NT2/D1 (cell line): ENCODE data around the gene HYDIN.
"Not testable (repeated sequence)": the region's sequence is repeated elsewhere in the genome, so short reads cannot be mapped to it uniquely, and the experiment has no call there.

Experiments used
- DNase-seq: peaks from one replicate; pipeline ENCODE4 v3.0.0-alpha.2; 2011; ENCODE audit warnings: low read depth, low spot score
- H3K27me3 ChIP-seq: 2 replicates; pipeline ENCODE4 v1.6.0; 2011; ENCODE audit warnings: mild to moderate bottlenecking; ENCODE audit not compliant: insufficient read length, insufficient read depth
- H3K36me3 ChIP-seq: 2 replicates; pipeline ENCODE4 v1.6.1; 2011; ENCODE audit warnings: mild to moderate bottlenecking, low read length, mixed read lengths; ENCODE audit not compliant: insufficient read depth, insufficient read length
- H3K4me1 ChIP-seq: 2 replicates; pipeline ENCODE4 v1.5.1; 2011; ENCODE audit not compliant: insufficient read depth, insufficient read length
- H3K4me3 ChIP-seq: 2 replicates; pipeline ENCODE4 v1.5.1; 2011; ENCODE audit warnings: low read depth; ENCODE audit not compliant: insufficient read length
- H3K9ac ChIP-seq: 2 replicates; pipeline ENCODE4 v1.6.0; 2011; ENCODE audit warnings: low read depth; ENCODE audit not compliant: insufficient read length
- H3K9me3 ChIP-seq: 2 replicates; pipeline ENCODE4 v1.5.1; 2011; ENCODE audit warnings: mild to moderate bottlenecking, low read length; ENCODE audit not compliant: insufficient read depth

HYDIN gene

DNA sequence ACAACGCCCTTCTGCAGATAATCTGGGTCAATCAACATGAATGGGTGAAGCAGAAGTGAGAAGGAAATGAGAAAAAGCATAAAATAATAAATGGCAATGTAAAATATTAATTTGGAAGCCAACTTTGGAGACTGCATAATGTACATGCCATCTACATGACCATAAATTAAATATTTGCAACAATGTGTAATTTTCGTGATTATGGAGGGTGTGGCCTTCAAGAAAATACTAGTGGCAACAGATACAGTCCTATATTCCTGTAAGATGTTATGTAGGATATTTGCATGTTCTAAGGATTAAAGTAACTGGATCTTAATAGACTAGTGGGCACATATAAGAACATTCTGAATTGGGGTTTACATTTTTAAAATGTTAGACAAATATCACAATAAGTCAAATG lies 78.9 kb downstream of the HYDIN start:
- not testable (repeated sequence) for H3K27me3 ChIP-seq, DNase-seq, H3K4me1 ChIP-seq, H3K36me3 ChIP-seq, H3K9ac ChIP-seq, H3K9me3 ChIP-seq, H3K4me3 ChIP-seq

DNA sequence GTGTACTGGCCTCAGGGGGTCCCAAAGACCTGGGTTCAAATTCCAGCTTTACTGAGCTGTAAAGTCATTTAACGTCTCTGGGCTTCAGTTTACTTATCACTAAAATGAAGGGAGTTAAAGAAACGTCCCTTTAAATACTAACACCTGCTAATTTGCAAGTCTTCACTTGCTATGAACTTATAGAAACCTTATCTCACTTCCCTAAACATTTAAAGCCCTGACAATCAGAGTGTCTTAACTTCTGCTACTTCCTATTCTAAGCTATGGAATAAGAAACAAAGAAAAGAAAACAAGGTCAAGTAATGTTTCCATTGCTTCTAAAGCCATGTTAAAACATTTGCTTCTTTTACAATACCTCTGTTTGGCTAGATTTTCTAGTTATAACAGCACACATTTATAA lies 87.3 kb downstream of the HYDIN start:
- H3K9me3 ChIP-seq, H3K27me3 ChIP-seq, H3K4me1 ChIP-seq, H3K9ac ChIP-seq, H3K36me3 ChIP-seq, DNase-seq, H3K4me3 ChIP-seq: not testable (repeated sequence)

DNA sequence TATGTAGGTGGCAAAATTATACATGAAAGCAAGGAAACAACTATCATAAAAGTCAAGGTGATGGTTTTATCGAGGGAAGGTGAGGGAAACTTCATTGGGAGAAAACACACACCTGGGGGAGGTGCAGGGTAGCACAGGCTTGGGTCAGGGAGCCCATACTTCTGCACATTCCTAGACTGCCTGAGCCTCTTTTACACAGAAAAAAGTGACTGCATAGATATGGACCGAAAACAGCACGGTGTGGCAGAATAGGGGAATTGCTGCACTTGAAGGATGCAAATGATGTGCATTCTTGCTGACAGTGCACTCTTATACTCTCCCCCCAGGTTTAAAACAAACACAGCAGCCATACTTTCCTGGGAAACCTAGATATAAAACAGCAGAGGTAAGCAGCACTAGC lies 120.0 kb downstream of the HYDIN start:
- H3K4me3 ChIP-seq, H3K36me3 ChIP-seq, H3K27me3 ChIP-seq, H3K9me3 ChIP-seq, H3K9ac ChIP-seq, DNase-seq, H3K4me1 ChIP-seq: not testable (repeated sequence)

DNA sequence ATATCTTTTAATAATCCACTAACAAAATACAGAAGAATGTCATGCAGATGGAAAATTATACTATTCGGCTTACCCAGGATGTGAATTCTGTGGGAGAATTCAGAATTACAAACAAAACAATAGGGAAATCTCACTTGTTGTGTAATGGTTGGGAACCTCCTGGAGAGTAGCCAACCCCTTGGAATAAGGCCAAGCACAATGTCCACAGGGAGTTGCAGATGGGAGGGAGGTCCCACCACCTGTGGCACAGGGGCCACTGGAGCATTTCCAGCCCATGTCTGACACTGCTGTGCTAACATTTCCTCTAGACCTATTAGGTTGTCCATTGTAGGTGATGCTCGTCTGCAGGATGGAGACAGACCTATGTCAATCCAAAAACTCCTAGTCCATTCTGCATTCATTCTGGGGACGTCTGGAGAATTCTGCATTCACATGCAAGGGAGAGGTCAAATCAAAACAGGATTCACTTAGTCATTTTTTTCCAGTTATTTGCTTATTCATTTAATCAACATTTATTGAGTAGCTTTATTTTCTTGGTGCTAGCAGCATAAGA lies 120.8 kb downstream of the HYDIN start:
- not testable (repeated sequence) for H3K4me1 ChIP-seq

DNA sequence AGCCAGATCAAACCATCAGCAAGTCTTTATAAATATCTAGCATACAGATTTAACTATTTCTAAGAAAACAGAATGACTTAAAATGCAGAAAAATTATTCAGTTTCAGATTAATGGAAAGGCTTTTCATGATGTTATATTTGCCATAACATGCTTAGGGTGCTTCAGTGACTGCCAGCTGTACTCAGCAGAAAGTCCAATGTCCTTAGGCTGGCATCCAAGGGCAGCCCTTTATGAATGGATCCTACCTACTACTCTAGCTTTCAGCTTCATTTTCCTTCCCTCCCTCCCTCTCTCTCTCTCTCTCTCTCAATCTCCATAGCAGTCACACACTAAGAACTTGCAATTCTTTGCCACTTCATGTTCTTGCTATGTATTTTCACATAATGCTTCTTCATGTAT lies 124.6 kb downstream of the HYDIN start:
- not testable (repeated sequence) for H3K27me3 ChIP-seq, DNase-seq

More for the DNA sequence above, 120.8 kb downstream of the HYDIN start:
- not testable (repeated sequence) for H3K4me3 ChIP-seq, H3K9ac ChIP-seq, H3K27me3 ChIP-seq, H3K9me3 ChIP-seq, H3K36me3 ChIP-seq, DNase-seq

DNA sequence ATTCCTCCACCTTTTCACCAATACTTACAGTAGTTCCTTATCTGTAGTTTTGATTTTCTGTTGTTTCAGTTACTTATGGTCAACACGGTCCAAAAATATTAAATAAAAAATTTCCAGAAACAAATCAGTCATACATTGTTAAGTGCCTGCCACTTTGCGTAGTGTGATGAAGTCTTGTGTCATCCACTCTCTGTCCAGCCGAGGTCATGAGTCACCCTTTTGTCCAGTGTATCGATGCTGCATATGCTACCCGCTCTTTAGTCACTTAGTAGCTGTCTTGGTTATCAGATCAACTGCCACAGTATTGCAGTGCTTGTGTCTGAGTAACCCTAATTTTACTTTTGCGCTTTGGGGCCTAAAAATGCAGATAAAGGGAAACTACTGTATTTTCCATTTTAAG lies 146.9 kb downstream of the HYDIN start:
- H3K4me1 ChIP-seq, H3K9ac ChIP-seq, H3K9me3 ChIP-seq, DNase-seq, H3K27me3 ChIP-seq, H3K4me3 ChIP-seq, H3K36me3 ChIP-seq: not testable (repeated sequence)

More for the DNA sequence above, 124.6 kb downstream of the HYDIN start:
- not testable (repeated sequence) for H3K9me3 ChIP-seq, H3K36me3 ChIP-seq, H3K4me1 ChIP-seq, H3K9ac ChIP-seq, H3K4me3 ChIP-seq

DNA sequence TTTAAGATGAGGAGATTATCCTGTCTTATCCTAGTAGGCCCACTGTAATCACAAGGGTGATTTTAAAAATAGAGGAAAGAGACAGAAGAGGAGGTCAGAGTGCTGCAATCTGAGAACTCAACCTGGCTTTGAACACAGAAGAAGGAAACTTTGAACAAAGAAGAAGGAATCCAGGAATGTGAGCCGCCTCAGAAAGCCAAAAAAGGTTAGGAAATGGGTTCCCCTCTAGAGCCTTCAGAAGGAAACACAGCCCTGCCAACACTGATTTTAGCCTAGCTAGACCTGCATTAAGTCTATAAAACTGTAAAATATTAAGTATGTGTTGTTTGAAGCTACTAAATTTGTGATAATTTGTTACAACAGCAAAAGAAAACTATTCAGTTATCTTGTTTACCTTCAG lies 149.7 kb downstream of the HYDIN start:
- H3K9ac ChIP-seq, H3K4me3 ChIP-seq, H3K4me1 ChIP-seq, H3K27me3 ChIP-seq, H3K36me3 ChIP-seq, H3K9me3 ChIP-seq, DNase-seq: not testable (repeated sequence)

DNA sequence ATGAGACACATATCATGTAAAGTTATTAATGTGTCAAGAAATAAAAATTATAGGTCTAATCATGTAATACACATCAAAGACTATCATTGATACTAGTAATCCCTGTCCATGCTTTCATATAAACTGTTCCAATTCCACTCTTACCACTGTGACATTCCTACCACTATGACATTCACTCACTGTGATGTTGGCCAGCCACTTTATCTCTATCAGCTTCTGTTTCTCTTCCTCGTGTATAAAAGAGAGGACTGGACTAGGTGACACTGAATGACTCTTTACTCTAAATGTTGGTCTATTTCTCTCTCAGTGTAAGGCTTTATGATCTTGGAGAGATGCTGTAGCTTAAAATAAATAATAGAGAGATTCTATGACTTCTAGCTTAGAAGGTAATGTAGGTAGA lies 150.3 kb downstream of the HYDIN start:
- not testable (repeated sequence) for H3K27me3 ChIP-seq, H3K36me3 ChIP-seq, H3K4me3 ChIP-seq, H3K4me1 ChIP-seq, H3K9ac ChIP-seq, DNase-seq, H3K9me3 ChIP-seq

DNA sequence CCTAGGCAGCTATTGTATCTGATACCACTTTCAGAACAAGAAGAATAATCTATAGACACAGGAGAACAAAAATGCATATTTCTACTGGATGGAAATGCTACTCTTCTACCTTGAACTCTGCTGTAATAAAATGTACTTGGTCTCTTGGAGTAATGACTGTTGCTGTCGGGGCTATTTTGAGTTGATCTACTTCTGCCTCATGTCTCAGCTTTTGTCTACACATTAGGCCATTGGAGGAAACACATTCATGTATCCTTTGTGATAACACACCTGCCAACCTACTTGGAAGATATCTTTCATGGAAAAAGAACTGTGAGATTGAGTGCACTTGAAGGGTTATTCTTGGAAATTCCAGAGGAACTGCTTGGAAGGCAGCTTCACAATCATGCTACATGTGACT lies 159.9 kb downstream of the HYDIN start:
- H3K4me3 ChIP-seq, H3K4me1 ChIP-seq, DNase-seq, H3K9ac ChIP-seq, H3K36me3 ChIP-seq, H3K27me3 ChIP-seq, H3K9me3 ChIP-seq: not testable (repeated sequence)

DNA sequence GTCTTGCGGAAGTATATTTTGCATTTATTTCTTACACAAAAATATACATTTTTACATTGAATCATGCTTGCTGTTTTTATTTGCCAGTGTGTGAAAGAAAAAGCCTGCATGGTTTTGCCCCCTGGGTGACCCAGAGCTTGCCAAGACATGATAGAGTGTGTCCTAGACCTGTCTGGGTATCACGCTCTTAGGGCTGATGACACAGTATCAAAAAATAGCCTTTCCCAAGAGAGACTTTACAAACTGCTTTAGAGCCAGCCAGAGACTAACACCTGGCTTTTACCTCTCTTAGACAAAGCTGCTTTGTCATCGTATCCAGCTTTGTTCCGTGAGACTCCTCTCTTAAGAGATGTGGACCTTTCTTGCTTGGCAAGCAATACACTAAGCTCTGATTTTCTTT lies 160.7 kb downstream of the HYDIN start:
- not testable (repeated sequence) for H3K9me3 ChIP-seq

DNA sequence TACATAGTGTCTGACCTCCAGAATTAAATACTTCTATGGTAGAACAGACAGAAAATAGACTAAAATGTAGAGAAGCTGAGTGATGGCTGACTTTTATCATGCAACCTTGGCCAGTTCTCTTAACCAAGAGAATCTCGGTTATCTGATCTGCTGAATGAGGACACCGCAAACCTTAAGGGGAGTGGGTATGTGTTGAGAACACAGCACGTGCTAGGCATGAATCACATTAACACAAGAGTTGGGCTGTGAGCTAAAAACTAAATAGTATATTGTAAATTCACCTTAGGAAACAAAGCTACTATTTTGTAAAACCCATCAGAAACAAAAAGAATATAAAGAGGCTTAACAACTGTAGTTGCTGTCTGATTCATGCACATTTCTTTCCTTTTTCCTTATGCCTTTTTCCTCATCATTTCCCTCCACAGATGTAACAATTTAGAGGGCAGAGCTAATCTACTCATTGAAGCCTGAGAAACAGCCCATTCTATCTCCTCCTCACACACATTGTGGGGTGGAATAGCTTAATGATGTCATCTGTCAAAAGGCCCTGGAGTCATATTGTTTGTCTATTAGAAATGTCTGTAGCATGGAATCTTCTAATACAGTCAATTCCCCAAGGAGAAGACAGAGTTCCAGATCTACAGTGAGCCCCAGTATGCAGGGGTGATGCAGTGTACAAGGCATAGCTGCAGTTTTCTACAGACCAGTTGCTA lies 176.5 kb downstream of the HYDIN start:
- DNase-seq, H3K9ac ChIP-seq, H3K27me3 ChIP-seq, H3K4me3 ChIP-seq, H3K4me1 ChIP-seq, H3K36me3 ChIP-seq, H3K9me3 ChIP-seq: not testable (repeated sequence)

More for the DNA sequence above, 160.7 kb downstream of the HYDIN start:
- H3K36me3 ChIP-seq, H3K4me1 ChIP-seq, DNase-seq, H3K4me3 ChIP-seq, H3K9ac ChIP-seq, H3K27me3 ChIP-seq: not testable (repeated sequence)

DNA sequence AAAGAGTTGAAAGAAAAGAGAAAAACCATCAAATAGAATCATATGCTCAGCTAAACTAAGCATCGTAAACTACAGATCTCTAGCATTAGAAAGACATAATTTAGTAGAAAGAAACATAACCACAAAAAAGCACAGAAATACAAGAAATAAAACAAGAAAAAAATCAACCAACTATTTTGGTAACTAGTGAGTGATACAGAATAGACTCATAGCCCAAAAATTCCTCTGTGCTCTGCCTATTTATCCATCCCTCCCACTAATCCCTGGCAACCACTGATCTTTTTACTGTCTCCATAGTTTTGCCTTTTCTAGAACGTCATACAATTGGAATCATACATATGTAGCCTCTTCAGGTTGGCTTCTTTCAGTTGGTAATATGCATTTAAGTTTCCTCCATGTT lies 180.2 kb downstream of the HYDIN start:
- not testable (repeated sequence) for H3K9ac ChIP-seq, H3K4me1 ChIP-seq, H3K27me3 ChIP-seq, DNase-seq, H3K36me3 ChIP-seq, H3K4me3 ChIP-seq, H3K9me3 ChIP-seq
